Renal cortex interstitium (tissue), 11 donors: ENCODE measurements around the gene GRIP2. TPM values are rescaled to one million over a fixed set of nuclear protein-coding genes. Genes with fewer than 3 reads are reported as not detected.

Experiments used
- DNase-seq, 11 donors: peaks; one replicate each; pipeline ENCODE4 v3.0.0-alpha.2; 2013; ENCODE audit warnings: low read depth in 9 of 11, low spot score in 4 of 11; ENCODE audit errors: extremely low read depth in 1 of 11
- polyA plus RNA-seq, 3 donors: library from polyadenylated mRNA; unstranded; fragments of 120-200 nt; gene quantifications; one replicate each; pipeline ENCODE4 v1.2.1, GENCODE V29; 2013; ENCODE audit not compliant: insufficient read length in 3 of 3

GRIP2 gene
- polyA plus RNA-seq, 3 donors = 1.2 to 2.2 (median 1.2) TPM

GRCh38 chr3:14478956-14479550, 61.1 kb downstream of the GRIP2 start:
- peak in 1 of 11 donors; percentile 33 for DNase-seq

DNA sequence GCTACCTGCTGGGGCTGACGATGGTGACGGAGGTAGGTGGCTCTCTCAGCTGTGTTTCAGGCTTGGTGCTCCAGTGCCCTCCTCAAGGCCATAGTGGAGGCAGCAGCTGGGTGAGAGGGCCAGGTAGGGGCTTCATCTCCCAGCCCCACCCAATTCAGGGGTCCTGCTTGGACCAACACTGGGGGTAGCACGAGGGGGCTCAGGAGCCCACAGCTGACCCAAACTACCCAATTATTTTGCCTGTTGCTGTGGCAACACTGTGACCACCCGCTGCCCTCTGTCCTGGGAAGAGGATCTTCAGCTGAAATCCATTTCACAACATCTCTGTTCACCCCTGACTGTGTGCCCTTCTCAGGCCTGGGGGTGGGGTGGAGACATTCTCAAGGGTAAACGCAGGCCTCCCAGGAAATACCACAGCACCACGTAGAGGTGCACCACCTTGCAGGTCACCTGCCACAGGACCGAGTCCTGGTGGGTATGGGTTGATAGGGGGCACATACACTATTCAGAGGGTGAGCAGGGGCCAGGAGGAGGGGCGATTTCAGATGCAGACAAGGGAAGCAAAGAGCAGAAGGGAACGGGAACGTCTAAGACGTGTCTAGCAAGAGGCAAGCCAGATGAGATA, 62.7 kb downstream of the GRIP2 start:
- no peak for DNase-seq

- no peak for DNase-seq
Observed at GRCh38 chr3:14476583-14477265, 63.4 kb downstream of the GRIP2 start.

DNA sequence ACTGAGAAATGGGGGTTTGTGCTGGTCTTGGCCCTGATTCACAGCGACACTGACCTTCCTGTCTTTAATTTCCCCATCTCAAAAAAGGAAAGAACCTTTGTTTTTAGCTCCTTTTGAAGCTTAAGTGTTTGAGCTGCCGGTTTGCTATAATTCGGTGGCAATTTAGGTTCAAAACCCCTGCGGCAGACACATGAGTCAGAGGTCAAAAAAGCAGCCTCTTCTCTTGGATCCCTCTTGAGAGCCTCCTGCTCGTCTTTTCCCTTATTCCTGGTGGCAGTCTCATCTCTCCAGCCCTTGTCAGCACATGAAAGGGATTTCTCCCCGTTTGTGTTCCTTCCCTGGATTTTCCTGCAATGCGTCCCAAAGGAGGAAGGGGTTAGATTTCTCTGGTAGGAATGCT, 64.5 kb downstream of the GRIP2 start:
- no peak for DNase-seq

DNA sequence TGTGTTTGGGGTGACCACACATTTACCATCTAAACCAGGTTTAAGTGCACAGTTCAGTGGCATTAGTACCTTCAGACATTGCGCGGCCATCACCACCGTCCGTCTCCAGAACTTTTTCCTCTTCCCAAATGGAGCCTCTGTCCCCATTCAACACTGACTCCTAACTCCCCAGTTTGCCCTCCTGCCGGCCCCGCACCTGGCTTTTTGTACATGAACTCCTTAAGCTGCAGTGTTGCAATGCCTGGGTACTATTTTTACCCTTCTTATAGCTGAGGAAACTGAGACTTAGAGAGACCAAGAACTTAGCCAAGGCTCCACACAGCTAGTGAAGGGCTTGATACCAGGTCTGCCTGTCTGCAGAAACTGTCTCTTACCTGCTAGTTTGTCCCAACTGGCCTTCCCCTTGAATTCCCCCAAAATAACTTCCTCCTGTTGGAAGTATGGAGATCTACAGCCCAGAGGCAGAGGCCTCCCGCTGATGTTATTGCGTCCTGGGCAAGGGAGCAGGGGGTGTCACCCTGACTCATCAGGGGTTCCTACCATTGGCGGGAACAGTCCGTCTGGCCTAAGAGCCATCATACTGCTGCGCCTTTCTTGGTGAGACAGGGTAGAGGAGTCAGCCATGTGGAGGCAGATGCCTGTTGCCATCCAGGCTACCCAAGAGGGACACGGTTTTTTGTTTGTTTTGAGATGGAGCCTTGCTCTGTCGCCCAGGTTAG, 65.6 kb downstream of the GRIP2 start:
- DNase-seq = no peak

GRCh38 chr3:14473411-14473891, 66.7 kb downstream of the GRIP2 start:
- DNase-seq = peak; percentile 56 to 89 (median 70)

GRCh38 chr3:14472471-14473351, 67.4 kb downstream of the GRIP2 start:
- peak in 2 of 11 donors; percentile 37 for DNase-seq

DNA sequence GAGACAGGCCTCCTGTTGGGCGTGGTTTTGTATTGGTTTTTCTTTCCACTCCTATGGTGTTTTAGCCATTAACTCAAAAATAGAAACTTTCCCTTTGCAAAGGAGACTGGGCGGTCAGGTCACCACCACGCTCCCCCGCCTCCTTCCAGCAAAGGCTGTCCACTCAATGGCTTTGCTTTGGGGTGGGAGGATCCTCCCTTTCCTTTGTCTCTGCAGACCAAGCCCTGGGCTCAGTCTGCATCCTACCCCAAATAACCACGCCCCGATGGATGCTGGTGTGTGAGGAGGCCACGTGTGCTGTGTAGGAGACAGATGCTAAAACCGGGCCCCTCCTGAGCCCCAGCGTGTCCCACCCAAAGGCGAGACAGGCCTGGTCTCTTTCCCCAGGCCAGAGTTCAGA, 68.5 kb downstream of the GRIP2 start:
- no peak for DNase-seq

- DNase-seq = no peak
Observed at GRCh38 chr3:14471016-14471415, 69.1 kb downstream of the GRIP2 start.

- no peak for DNase-seq
Observed at GRCh38 chr3:14470461-14470860, 69.7 kb downstream of the GRIP2 start.

GRCh38 chr3:14468621-14468981, 71.5 kb downstream of the GRIP2 start:
- DNase-seq = no peak

- DNase-seq = peak in 1 of 11 donors; percentile 42
Observed at GRCh38 chr3:14467814-14468620, 72.1 kb downstream of the GRIP2 start.

DNA sequence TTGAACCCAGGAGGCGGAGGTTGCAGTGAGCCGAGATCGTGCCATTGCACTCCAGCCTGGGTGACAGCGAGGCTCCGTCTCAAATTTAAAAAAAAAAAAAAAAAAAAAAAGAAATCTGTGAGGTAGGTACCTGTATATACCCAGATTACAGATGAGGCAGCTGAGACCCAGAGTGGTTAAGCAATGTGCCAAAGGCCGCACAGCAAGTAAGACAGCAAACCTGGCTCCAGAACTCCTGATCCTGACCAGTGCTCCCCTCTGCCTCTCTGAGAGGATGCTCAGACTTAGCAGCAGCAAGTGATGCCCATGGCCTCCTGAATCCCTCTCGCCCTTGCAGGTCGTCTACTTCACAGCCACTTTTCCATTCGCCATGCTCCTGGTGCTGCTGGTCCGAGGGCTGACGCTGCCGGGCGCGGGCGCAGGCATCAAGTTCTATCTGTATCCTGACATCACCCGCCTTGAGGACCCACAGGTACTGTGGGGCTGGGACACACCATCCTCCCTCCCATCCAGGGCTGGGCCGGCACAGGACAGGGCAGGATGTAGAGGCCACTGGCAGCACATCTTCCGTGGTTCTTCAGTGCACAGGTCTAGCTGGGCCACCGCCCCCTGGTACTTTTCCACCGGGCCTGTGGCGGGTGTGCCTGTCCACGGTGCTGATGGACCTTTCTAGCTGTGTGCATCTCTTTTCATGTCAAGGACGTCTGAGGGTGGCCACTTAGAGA, 73.8 kb downstream of the GRIP2 start:
- DNase-seq = no peak

- DNase-seq = no peak
Observed at GRCh38 chr3:14465425-14465824, 74.7 kb downstream of the GRIP2 start.

DNA sequence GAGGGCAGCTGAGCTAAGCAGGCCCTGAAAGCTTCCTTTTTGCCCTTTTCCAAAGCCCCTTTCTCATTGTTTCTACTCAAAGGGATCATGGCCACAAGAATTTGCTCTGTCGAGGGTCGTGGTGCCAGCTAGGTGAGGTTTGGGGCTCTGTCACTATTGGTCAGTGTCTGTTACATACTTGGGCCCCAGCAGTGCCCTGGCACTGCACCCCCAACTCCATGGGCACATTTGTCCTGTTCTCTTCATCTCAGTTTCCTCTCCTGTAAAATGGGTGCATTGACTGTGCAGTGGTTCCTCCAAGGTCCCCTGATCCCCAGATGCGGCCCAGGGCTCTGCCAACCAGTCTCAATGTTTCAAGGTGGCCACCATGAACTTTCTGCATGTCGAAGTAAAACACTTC, 75.6 kb downstream of the GRIP2 start:
- no peak for DNase-seq

GRCh38 chr3:14464141-14464465, 76.0 kb downstream of the GRIP2 start:
- no peak for DNase-seq

DNA sequence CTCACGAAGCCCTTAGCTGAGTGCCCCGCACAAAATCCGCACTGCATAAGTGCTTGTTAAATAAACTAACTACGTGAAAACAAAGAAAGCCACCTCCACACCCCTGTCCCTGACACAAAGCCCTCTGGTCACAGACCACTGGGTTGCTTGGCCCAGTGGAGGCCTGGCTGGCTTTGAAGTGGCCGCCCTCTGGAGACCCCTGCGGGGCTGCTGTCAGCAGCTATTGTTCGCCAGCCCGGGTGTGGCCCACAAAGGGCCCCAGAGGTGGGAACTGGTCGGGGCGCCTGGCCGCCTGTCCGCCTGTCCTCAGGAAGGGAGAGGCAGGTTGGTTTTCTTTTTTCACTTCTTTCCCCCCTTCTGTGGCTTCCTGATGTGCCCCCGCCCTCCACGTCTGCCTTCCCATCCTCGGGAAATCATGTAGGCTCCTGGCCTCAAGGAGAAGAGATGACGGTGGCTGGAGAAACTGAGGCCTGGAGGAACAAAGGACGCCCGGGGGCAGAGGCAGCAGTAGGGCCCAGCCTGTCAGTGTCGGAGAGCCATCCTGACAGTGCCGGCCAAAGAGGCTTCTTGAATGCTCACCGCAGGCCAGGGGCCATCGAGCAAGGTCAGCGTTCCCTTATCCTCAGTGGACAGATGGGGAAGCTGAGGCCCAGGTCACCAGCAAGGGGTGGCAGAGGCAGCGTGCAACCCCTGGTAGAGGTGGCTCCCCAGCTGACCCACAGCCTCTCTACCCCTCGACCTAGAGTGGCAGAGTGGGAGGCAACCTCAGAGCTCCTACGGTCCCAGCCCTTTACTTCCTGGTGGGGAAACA, 76.6 kb downstream of the GRIP2 start:
- no peak for DNase-seq
